ENCODE measurements around the gene NSUN7. TPM values are rescaled to one million over a fixed set of nuclear protein-coding genes. Genes with fewer than 3 reads are reported as not detected.

The NSUN7 gene
- total and polyA plus RNA-seq, 3 donors from 2014 or later: 18.7 to 41.1 (median 33.3) TPM

DNA sequence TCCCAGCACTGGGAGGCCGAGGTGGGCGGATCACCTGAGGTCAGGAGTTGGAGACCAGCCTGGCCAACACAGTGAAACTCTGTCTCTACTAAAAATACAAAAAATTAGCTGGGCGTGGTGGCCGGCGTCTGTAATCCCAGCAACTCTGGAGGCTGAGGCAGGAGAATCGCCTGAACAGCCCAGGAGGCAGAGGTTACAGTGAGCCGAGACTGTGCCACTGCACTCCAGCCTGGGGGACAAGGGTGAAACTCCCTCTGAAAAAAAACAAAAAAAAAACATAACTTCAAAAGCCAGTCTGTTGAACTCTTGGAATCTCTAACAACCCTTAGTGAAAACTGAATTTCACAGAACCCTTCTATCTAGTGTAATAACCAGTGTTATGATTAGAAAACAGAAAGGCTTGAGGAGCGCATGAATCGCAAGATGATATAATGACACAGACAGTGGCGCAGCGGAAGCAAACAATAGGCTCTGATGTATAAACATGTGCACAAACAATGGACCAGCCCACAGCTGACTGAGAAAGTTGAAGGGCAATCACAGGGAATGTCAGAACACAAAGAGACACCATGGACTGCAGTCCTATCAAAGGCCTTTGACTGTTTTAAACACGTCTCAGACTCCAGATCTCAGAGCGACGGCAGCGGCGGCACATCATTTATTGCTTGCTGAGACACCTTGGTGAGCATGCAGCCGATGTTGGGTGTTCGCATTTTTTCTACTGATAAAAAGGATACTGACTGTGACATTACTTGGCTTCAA, 81.6 kb downstream of the NSUN7 start:
- WGBS, 2 donors: 83 to 91% methylated on average over 18 of the region's 18 CpGs
- intact Hi-C loops (cut with DNase I; ENCODE audit: low total_unique reads): no loop called here
- TF ChIP-seq, protein P1, sequence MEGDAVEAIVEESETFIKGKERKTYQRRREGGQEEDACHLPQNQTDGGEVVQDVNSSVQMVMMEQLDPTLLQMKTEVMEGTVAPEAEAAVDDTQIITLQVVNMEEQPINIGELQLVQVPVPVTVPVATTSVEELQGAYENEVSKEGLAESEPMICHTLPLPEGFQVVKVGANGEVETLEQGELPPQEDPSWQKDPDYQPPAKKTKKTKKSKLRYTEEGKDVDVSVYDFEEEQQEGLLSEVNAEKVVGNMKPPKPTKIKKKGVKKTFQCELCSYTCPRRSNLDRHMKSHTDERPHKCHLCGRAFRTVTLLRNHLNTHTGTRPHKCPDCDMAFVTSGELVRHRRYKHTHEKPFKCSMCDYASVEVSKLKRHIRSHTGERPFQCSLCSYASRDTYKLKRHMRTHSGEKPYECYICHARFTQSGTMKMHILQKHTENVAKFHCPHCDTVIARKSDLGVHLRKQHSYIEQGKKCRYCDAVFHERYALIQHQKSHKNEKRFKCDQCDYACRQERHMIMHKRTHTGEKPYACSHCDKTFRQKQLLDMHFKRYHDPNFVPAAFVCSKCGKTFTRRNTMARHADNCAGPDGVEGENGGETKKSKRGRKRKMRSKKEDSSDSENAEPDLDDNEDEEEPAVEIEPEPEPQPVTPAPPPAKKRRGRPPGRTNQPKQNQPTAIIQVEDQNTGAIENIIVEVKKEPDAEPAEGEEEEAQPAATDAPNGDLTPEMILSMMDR (IDR thresholded peaks at IDR 0.05): no peak
- no peak for TF ChIP-seq POLR2A (IDR thresholded peaks at IDR 0.05)
- Histone ChIP-seq H3K27ac (no peak overlapping the region), H3K36me3 (ENCODE audit: low read depth, missing control alignments) (no peaks in the 10 kb centered on the region), H3K4me3 (no peak overlapping the region), H3K9me3 (no peaks in the 10 kb centered on the region), H3K4me1 (no peaks in the 10 kb centered on the region), H3K27me3 (no peaks in the 10 kb centered on the region)
- peak; percentile 11 for DNase-seq

DNA sequence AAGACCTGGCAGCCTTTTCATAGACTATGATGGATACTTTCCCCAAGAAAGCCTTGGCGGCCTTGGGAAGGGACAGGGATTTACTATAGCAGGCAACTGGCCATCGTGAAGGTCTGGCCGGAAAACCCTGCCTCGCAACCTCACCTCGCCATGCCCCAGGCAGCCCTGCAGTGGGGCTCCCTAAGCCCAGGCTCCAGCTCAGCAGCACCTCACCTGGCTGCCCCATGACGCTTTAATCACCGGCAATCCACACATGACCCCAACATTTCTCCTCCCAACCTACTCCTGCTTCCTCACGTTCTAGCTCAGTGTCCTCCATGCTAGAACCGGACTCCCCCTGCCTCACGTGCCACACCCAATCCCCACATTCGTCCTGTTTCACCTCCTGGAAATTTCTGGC, 82.4 kb downstream of the NSUN7 start:
- Histone ChIP-seq H3K4me1 (no peaks in the 10 kb centered on the region), H3K27ac (no peak overlapping the region), H3K9me3 (no peaks in the 10 kb centered on the region), H3K4me3 (no peak overlapping the region), H3K36me3 (ENCODE audit: low read depth, missing control alignments) (no peaks in the 10 kb centered on the region), H3K27me3 (no peaks in the 10 kb centered on the region)
- intact Hi-C loops (cut with DNase I; ENCODE audit: low total_unique reads): no loop called here
- peak; percentile 8 for DNase-seq
- 82 to 92% methylated on average over 11 of the region's 11 CpGs for WGBS, 2 donors
- TF ChIP-seq POLR2A (IDR thresholded peaks at IDR 0.05): no peak
- TF ChIP-seq, protein P1 (IDR thresholded peaks at IDR 0.05): no peak

- Histone ChIP-seq H3K9me3 (no peaks in the 10 kb centered on the region), H3K4me3 (no peak overlapping the region), H3K27me3 (no peaks in the 10 kb centered on the region), H3K27ac (no peak overlapping the region), H3K36me3 (ENCODE audit: low read depth, missing control alignments) (no peaks in the 10 kb centered on the region), H3K4me1 (no peaks in the 10 kb centered on the region)
- TF ChIP-seq, protein P1 (IDR thresholded peaks at IDR 0.05): no peak
- TF ChIP-seq POLR2A (IDR thresholded peaks at IDR 0.05): no peak
- WGBS, 2 donors: 95 to 100% methylated on average over 11 of the region's 11 CpGs
- DNase-seq: peak; percentile 4
- intact Hi-C loops (cut with DNase I; ENCODE audit: low total_unique reads): no loop called here
Measured at GRCh38 chr4:40833212-40833611, 83.5 kb downstream of the NSUN7 start.

GRCh38 chr4:40837094-40837870, 87.5 kb downstream of the NSUN7 start:
- H3K4me3 ChIP-seq: no peak overlapping the region
- H3K27me3 ChIP-seq: no peaks in the 10 kb centered on the region
- no peaks in the 10 kb centered on the region for H3K9me3 ChIP-seq
- H3K4me1 ChIP-seq: peaks cover under 1% of the 10 kb centered on the region
- no peak for TF ChIP-seq POLR2A (IDR thresholded peaks at IDR 0.05)
- TF ChIP-seq, protein P1 (IDR thresholded peaks at IDR 0.05): no peak
- WGBS, 2 donors: 87 to 89% methylated on average over 14 to 16 of the region's 16 CpGs
- peak; percentile 1 for DNase-seq
- H3K27ac ChIP-seq: no peak overlapping the region
- H3K36me3 ChIP-seq (ENCODE audit: low read depth, missing control alignments): no peaks in the 10 kb centered on the region
- intact Hi-C loops (cut with DNase I; ENCODE audit: low total_unique reads): no loop called here

Data from testis (tissue), 3 donors.